H9 (cell line): Measurements from ENCODE around the gene NOXRED1. TPM values are rescaled to one million over a fixed set of nuclear protein-coding genes. Genes with fewer than 3 reads are reported as not detected.

Experiments
- DNase-seq: peaks from one replicate; pipeline ENCODE4 v3.0.0-alpha.2; 2017
- H2AFZ ChIP-seq: one replicate; pipeline ENCODE4 v1.6.1; 2013; ENCODE audit warnings: mild to moderate bottlenecking, low read length, control low read depth, moderate library complexity
- H2AK5ac ChIP-seq: 2 replicates; pipeline ENCODE4 v1.6.1; 2013; ENCODE audit warnings: low read length, control low read depth, mixed read lengths; ENCODE audit not compliant: insufficient read length
- H2BK120ac ChIP-seq: one replicate; pipeline ENCODE4 v1.6.1; 2013; ENCODE audit warnings: low read depth, mild to moderate bottlenecking, low read length, control low read depth, inconsistent platforms; ENCODE audit not compliant: poor library complexity, severe bottlenecking
- H2BK12ac ChIP-seq: 2 replicates; pipeline ENCODE4 v1.6.1; 2013; ENCODE audit warnings: low read length, control low read depth, mixed read lengths, low read depth; ENCODE audit not compliant: insufficient read length
- H2BK15ac ChIP-seq: 2 replicates; pipeline ENCODE4 v1.6.1; 2013; ENCODE audit warnings: low read depth, low read length, control low read depth
- H2BK20ac ChIP-seq: one replicate; pipeline ENCODE4 v1.6.1; 2013; ENCODE audit warnings: low read depth, mild to moderate bottlenecking, low read length, control low read depth, inconsistent platforms; ENCODE audit not compliant: poor library complexity, severe bottlenecking
- H2BK5ac ChIP-seq: 2 replicates; pipeline ENCODE4 v1.6.1; 2013; ENCODE audit warnings: low read length, control low read depth, mixed read lengths; ENCODE audit not compliant: insufficient read length
- H3K14ac ChIP-seq: 2 replicates; pipeline ENCODE4 v1.6.1; 2013; ENCODE audit warnings: low read length, control low read depth; ENCODE audit not compliant: insufficient read depth
- H3K18ac ChIP-seq: 2 replicates; pipeline ENCODE4 v1.6.1; 2013; ENCODE audit warnings: low read depth, mild to moderate bottlenecking, mixed read lengths, low read length, control low read depth; ENCODE audit not compliant: insufficient read length
- H3K23ac ChIP-seq: 2 replicates; pipeline ENCODE4 v1.6.1; 2013; ENCODE audit warnings: low read length, control low read depth, mixed read lengths, low read depth; ENCODE audit not compliant: insufficient read length
- H3K23me2 ChIP-seq: 2 replicates; pipeline ENCODE4 v1.6.1; 2013; ENCODE audit warnings: low read depth, mild to moderate bottlenecking, mixed read lengths, low read length, control low read depth; ENCODE audit not compliant: insufficient read length, poor library complexity, severe bottlenecking
- H3K27ac ChIP-seq: 2 replicates; pipeline ENCODE4 v1.5.1; 2013; ENCODE audit warnings: low read length, control low read depth, mixed read lengths, low read depth; ENCODE audit not compliant: insufficient read length
- H3K27me3 ChIP-seq: 2 replicates; pipeline ENCODE4 v1.6.1; 2013; ENCODE audit warnings: low read length, control low read depth, inconsistent platforms; ENCODE audit not compliant: insufficient read depth
- H3K4ac ChIP-seq: 2 replicates; pipeline ENCODE4 v1.6.1; 2013; ENCODE audit warnings: low read depth, mild to moderate bottlenecking, control low read depth, inconsistent platforms, low read length, moderate library complexity
- H3K4me1 ChIP-seq: 2 replicates; pipeline ENCODE4 v1.6.1; 2013; ENCODE audit warnings: low read length, control low read depth, inconsistent platforms; ENCODE audit not compliant: insufficient read depth
- H3K4me2 ChIP-seq: 2 replicates; pipeline ENCODE4 v1.6.1; 2013; ENCODE audit warnings: low read length, control low read depth, mixed read lengths; ENCODE audit not compliant: insufficient read length, insufficient read depth
- H3K56ac ChIP-seq: 2 replicates; pipeline ENCODE4 v1.6.1; 2013; ENCODE audit warnings: low read depth, mild to moderate bottlenecking, mixed read lengths, low read length, control low read depth; ENCODE audit not compliant: insufficient read length
- H3K79me1 ChIP-seq: 2 replicates; pipeline ENCODE4 v1.6.1; 2013; ENCODE audit warnings: low read depth, mild to moderate bottlenecking, moderate library complexity, low read length, control low read depth, inconsistent platforms; ENCODE audit not compliant: insufficient read depth, poor library complexity, severe bottlenecking
- H3K79me2 ChIP-seq: 2 replicates; pipeline ENCODE4 v1.6.1; 2013; ENCODE audit warnings: low read length, control low read depth, inconsistent platforms; ENCODE audit not compliant: insufficient read depth
- H3K9ac ChIP-seq: 2 replicates; pipeline ENCODE4 v1.6.1; 2013; ENCODE audit warnings: low read length, control low read depth, mixed read lengths; ENCODE audit not compliant: insufficient read length; ENCODE audit errors: extremely low read depth
- H3K9me3 ChIP-seq: one replicate; pipeline ENCODE4 v1.6.1; 2013; ENCODE audit warnings: low read depth, low read length, inconsistent platforms; ENCODE audit not compliant: control insufficient read depth
- H3T11ph ChIP-seq: one replicate; pipeline ENCODE4 v1.6.1; 2013; ENCODE audit warnings: mild to moderate bottlenecking, low read length, control low read depth, inconsistent platforms
- H4K20me1 ChIP-seq: one replicate; pipeline ENCODE4 v1.6.1; 2013; ENCODE audit not compliant: control insufficient read depth, insufficient read length, insufficient read depth
- H4K5ac ChIP-seq: 2 replicates; pipeline ENCODE4 v1.6.1; 2013; ENCODE audit warnings: low read depth, mild to moderate bottlenecking, mixed read lengths, low read length, control low read depth; ENCODE audit not compliant: insufficient read length
- H4K8ac ChIP-seq: replicated peaks from 2 replicates; pipeline ENCODE4 v1.6.1; 2013; ENCODE audit warnings: low read length, control low read depth, mixed read lengths, low read depth; ENCODE audit not compliant: insufficient read length
- H4K91ac ChIP-seq: 2 replicates; pipeline ENCODE4 v1.6.1; 2013; ENCODE audit warnings: low read depth, mild to moderate bottlenecking, moderate library complexity, mixed read lengths, low read length, control low read depth; ENCODE audit not compliant: insufficient read length
- H3K27ac Mint-ChIP-seq, 3 experiments: 2 replicates in 2 of 3; 3 replicates in 1 of 3; pipeline ENCODE4 v1.8.0; 2020 to 2021; ENCODE audit warnings: mixed read lengths in 3 of 3, mild to moderate bottlenecking in 1 of 3, moderate library complexity in 1 of 3
- H3K27me3 Mint-ChIP-seq: 2 replicates; pipeline ENCODE4 v1.8.0; 2021; ENCODE audit warnings: low read depth, mild to moderate bottlenecking, moderate library complexity, mixed read lengths
- H3K36me3 Mint-ChIP-seq, 3 experiments: 2 replicates in 2 of 3; 3 replicates in 1 of 3; pipeline ENCODE4 v1.8.0; 2020 to 2021; ENCODE audit warnings: low read depth in 3 of 3, mixed read lengths in 3 of 3; ENCODE audit not compliant: insufficient read depth in 1 of 3
- H3K4me1 Mint-ChIP-seq, 2 experiments: 2 replicates each; pipeline ENCODE4 v1.8.0; 2020; ENCODE audit warnings: mixed read lengths in 2 of 2
- H3K4me3 Mint-ChIP-seq, 2 experiments: 2 replicates in 1 of 2; 3 replicates in 1 of 2; pipeline ENCODE4 v1.8.0; 2020 to 2021; ENCODE audit warnings: mild to moderate bottlenecking in 2 of 2, mixed read lengths in 2 of 2, moderate library complexity in 1 of 2
- H3K9me3 Mint-ChIP-seq, 2 experiments: 2 replicates in 1 of 2; 3 replicates in 1 of 2; pipeline ENCODE4 v1.8.0; 2020; ENCODE audit warnings: mild to moderate bottlenecking in 2 of 2, mixed read lengths in 2 of 2, moderate library complexity in 1 of 2
- WGBS: extraction: QIAGEN DNeasy Blood & Tissue Kit; methylation state at CpG from one replicate; pipeline ENCODE4 v1.1.7; 2013; ENCODE audit warnings: missing lambda C conversion rate, low lambda C conversion rate, mixed read lengths; ENCODE audit not compliant: insufficient read length; ENCODE audit errors: extremely low coverage; 5-methylcytosine and 5-hydroxymethylcytosine counted together
- total RNA-seq: library from RNA; stranded (reverse); gene quantifications from 2 replicates; pipeline ENCODE4 v1.2.1, GENCODE V29; 2021
- TF ChIP-seq, protein P1 (sequence below): fragments of 200-600 bp; sonication (generic); conservative IDR thresholded peaks from 3 replicates; pipeline ENCODE4 v1.8.0; 2021; ENCODE audit warnings: antibody characterized with exemption, mild to moderate bottlenecking

NOXRED1 gene
- total RNA-seq, 1 experiment from 2014 or later, result not detected

- Histone ChIP-seq H3K23ac (no peak overlapping the region), H2BK5ac (no peak overlapping the region), H2AFZ (no peak overlapping the region), H4K8ac (no peak overlapping the region), H2BK12ac (no peak overlapping the region), H3K9me3 (no peaks in the 10 kb centered on the region), H2BK15ac (no peak overlapping the region), H3K27ac (no peak overlapping the region), H2AK5ac (no peak overlapping the region), H4K5ac (no peak overlapping the region), H3K56ac (no peak overlapping the region), H2BK120ac (no peak overlapping the region), H3T11ph (no peak overlapping the region), H3K4me2 (no peak overlapping the region), H2BK20ac (no peak overlapping the region), H3K14ac (no peak overlapping the region), H4K91ac (no peak overlapping the region), H3K79me1 (no peaks in the 10 kb centered on the region), H3K9ac (no peak overlapping the region), H3K23me2 (no peaks in the 10 kb centered on the region), H3K4ac (no peak overlapping the region), H3K4me1 (no peaks in the 10 kb centered on the region; the same call in 1 of the 2 replicates), H3K27me3 (no peaks in the 10 kb centered on the region), H4K20me1 (no peaks in the 10 kb centered on the region), H3K79me2 (no peaks in the 10 kb centered on the region), H3K18ac (no peak overlapping the region)
- no peaks in the 10 kb centered on the region for H3K27me3 Mint-ChIP-seq
- peaks cover 15 to 54% (median 42%) of the 10 kb centered on the region in 3 experiments for H3K36me3 Mint-ChIP-seq
- H3K27ac Mint-ChIP-seq, result no peak overlapping the region
- DNase-seq, result no peak
- no peak overlapping the region for H3K4me3 Mint-ChIP-seq
- TF ChIP-seq, protein P1, sequence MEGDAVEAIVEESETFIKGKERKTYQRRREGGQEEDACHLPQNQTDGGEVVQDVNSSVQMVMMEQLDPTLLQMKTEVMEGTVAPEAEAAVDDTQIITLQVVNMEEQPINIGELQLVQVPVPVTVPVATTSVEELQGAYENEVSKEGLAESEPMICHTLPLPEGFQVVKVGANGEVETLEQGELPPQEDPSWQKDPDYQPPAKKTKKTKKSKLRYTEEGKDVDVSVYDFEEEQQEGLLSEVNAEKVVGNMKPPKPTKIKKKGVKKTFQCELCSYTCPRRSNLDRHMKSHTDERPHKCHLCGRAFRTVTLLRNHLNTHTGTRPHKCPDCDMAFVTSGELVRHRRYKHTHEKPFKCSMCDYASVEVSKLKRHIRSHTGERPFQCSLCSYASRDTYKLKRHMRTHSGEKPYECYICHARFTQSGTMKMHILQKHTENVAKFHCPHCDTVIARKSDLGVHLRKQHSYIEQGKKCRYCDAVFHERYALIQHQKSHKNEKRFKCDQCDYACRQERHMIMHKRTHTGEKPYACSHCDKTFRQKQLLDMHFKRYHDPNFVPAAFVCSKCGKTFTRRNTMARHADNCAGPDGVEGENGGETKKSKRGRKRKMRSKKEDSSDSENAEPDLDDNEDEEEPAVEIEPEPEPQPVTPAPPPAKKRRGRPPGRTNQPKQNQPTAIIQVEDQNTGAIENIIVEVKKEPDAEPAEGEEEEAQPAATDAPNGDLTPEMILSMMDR, result no peak
- H3K9me3 Mint-ChIP-seq, result peaks cover 22 to 25% of the 10 kb centered on the region in 2 experiments
- WGBS, result no CpG with 5 or more reads among the region's 2 CpGs
- H3K4me1 Mint-ChIP-seq, result peaks cover 9% of the 10 kb centered on the region in 2 experiments
These were observed 2.1 kb downstream of the NOXRED1 start for GRCh38 chr14:77421201-77421600.
